Stimulated activated memory B cell treated with anti-CD40 and anti-IgM and Interleukin-4, amounts not matched to agents 10 μg/mL and 1 μg/mL and 100 μg/mL, for 72 hours (primary cell): ENCODE results near the gene MAVS.

ENCODE experiments used
- ATAC-seq: fragments of 150-1000 bp; cut with Tn5 transposase; 2 replicates; pipeline ENCODE4 v1.10.0; 2021
- H3K27ac Mint-ChIP-seq: one replicate; pipeline ENCODE4 v1.8.0; 2022; ENCODE audit warnings: mild to moderate bottlenecking, mixed read lengths
- H3K27me3 Mint-ChIP-seq: one replicate; pipeline ENCODE4 v1.8.0; 2022; ENCODE audit warnings: mixed read lengths
- H3K36me3 Mint-ChIP-seq: one replicate; pipeline ENCODE4 v1.8.0; 2022; ENCODE audit warnings: mixed read lengths
- H3K4me1 Mint-ChIP-seq: one replicate; pipeline ENCODE4 v1.8.0; 2022; ENCODE audit warnings: mixed read lengths
- H3K4me3 Mint-ChIP-seq: one replicate; pipeline ENCODE4 v1.8.0; 2022; ENCODE audit warnings: mild to moderate bottlenecking, moderate library complexity, mixed read lengths
- H3K9me3 Mint-ChIP-seq: one replicate; pipeline ENCODE4 v1.8.0; 2022; ENCODE audit warnings: mixed read lengths

The MAVS gene

GRCh38 chr20:3846740-3847428 lies at the start of gene MAVS:
TSS of gene MAVS (plus strand) at chr20:3846834. CDS start at chr20:3854625, 7,791 bp downstream.
- H3K4me3 Mint-ChIP-seq = peak within 1 kb of the TSS; percentile 84
- H3K36me3 Mint-ChIP-seq = no peaks in the 10 kb centered on the region
- H3K4me1 Mint-ChIP-seq = peaks cover 39% of the 10 kb centered on the region
- no peaks in the 10 kb centered on the region for H3K9me3 Mint-ChIP-seq
- no peaks in the 10 kb centered on the region for H3K27me3 Mint-ChIP-seq
- ATAC-seq = peak; percentile 98
- peak within 1 kb of the TSS; percentile 92 for H3K27ac Mint-ChIP-seq

- Mint-ChIP-seq H3K4me1 (peaks cover 61% of the 10 kb centered on the region), H3K27ac (peak overlapping the region; percentile 99), H3K27me3 (no peaks in the 10 kb centered on the region), H3K36me3 (peaks cover 9% of the 10 kb centered on the region), H3K4me3 (peak overlapping the region; percentile 95), H3K9me3 (no peaks in the 10 kb centered on the region)
- no peak for ATAC-seq
Measured at GRCh38 chr20:3797226-3797545, 49.4 kb upstream of the MAVS start.

- H3K9me3 Mint-ChIP-seq = no peaks in the 10 kb centered on the region
Measured at GRCh38 chr20:3797592-3798372, 48.9 kb upstream of the MAVS start.

GRCh38 chr20:3798373-3798768 lies 48.3 kb upstream of the MAVS start:
- Mint-ChIP-seq H3K4me1 (peaks cover 70% of the 10 kb centered on the region), H3K36me3 (peaks cover 18% of the 10 kb centered on the region)
- no peak for ATAC-seq

More at GRCh38 chr20:3797592-3798372, 48.9 kb upstream of the MAVS start:
- H3K27ac Mint-ChIP-seq = peak overlapping the region; percentile 99
- H3K4me1 Mint-ChIP-seq = peaks cover 67% of the 10 kb centered on the region
- peaks cover 15% of the 10 kb centered on the region for H3K36me3 Mint-ChIP-seq
- ATAC-seq = no peak
- no peaks in the 10 kb centered on the region for H3K27me3 Mint-ChIP-seq
- H3K4me3 Mint-ChIP-seq = peak overlapping the region; percentile 95

DNA sequence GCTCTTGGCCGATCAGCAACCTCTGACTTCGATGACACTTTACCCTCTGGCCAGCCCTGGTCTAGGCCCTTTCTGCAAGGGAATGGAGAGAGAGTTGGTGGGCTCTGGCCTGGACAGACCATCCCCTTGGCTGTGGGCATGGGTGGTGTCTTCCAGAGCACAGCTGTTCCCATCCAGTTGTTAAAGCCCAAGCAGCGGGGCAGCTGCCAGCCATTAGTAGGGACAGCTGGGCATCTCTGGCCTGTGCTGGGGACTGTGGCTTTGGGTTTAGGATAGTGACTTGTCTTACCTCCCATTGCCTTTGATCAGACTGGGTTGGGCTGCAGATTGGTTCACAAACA lies 47.8 kb upstream of the MAVS start:
- Mint-ChIP-seq H3K4me1 (peaks cover 70% of the 10 kb centered on the region), H3K27me3 (no peaks in the 10 kb centered on the region), H3K9me3 (no peaks in the 10 kb centered on the region), H3K4me3 (no peak overlapping the region), H3K36me3 (peaks cover 24% of the 10 kb centered on the region), H3K27ac (peak overlapping the region; percentile 99)
- ATAC-seq = no peak

More at GRCh38 chr20:3798373-3798768, 48.3 kb upstream of the MAVS start:
- H3K9me3 Mint-ChIP-seq = no peaks in the 10 kb centered on the region
- peak overlapping the region; percentile 99 for H3K27ac Mint-ChIP-seq
- H3K27me3 Mint-ChIP-seq = no peaks in the 10 kb centered on the region
- H3K4me3 Mint-ChIP-seq = peak overlapping the region; percentile 95

DNA sequence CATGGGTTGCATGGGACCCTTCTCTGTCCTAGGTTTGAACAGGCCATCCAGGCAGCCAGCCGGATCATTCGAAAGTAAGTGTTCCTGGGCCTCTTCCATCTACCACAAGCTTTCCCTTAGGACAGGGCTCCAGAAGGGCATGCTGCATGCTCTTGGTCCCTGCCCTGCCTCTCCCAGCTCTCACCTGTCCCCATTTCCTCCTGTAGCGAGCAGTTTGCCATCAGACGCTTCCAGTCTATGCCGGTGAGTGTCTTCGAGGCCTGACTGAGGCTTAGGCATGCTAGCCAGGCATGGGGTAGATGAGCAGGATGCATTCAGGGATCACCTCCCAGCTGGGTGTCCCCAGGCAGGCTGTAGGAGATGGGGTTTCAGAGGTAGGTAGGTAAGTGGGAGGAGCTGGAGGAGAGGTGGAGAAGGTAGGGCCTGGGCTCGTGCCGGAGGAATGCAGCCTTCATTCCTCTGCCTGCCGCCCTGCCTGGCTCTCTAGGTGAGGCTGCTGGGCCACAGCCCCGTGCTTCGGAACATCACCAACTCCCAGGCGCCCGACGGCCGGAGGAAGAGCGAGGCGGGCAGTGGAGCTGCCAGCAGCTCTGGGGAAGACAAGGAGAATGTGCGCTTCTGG lies 46.3 kb upstream of the MAVS start:
- Mint-ChIP-seq H3K4me3 (no peak overlapping the region), H3K27me3 (no peaks in the 10 kb centered on the region), H3K27ac (peak overlapping the region; percentile 99), H3K4me1 (peaks cover 72% of the 10 kb centered on the region), H3K9me3 (no peaks in the 10 kb centered on the region), H3K36me3 (peaks cover 35% of the 10 kb centered on the region)
- ATAC-seq = no peak

DNA sequence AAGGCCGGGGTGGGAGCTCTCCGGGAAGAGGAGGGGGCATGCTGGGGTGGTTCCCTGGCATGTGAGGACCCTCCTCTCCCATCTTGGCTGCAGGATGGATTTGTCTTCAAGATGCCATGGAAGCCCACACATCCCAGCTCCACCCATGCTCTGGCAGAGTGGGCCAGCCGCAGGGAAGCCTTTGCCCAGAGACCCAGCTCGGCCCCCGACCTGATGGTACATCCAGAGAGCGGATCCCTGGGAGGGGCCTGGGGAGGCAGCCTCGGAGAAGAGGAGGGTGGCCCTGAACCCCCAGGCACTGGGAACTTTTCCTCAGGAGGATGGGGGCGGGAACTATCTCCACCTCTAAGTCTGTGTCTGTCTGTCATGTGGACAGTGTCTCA lies 45.8 kb upstream of the MAVS start:
- no peaks in the 10 kb centered on the region for H3K27me3 Mint-ChIP-seq
- ATAC-seq = no peak
- peaks cover 67% of the 10 kb centered on the region for H3K4me1 Mint-ChIP-seq
- H3K27ac Mint-ChIP-seq = peak overlapping the region; percentile 99
- peaks cover 39% of the 10 kb centered on the region for H3K36me3 Mint-ChIP-seq
- no peak overlapping the region for H3K4me3 Mint-ChIP-seq
- H3K9me3 Mint-ChIP-seq = no peaks in the 10 kb centered on the region

DNA sequence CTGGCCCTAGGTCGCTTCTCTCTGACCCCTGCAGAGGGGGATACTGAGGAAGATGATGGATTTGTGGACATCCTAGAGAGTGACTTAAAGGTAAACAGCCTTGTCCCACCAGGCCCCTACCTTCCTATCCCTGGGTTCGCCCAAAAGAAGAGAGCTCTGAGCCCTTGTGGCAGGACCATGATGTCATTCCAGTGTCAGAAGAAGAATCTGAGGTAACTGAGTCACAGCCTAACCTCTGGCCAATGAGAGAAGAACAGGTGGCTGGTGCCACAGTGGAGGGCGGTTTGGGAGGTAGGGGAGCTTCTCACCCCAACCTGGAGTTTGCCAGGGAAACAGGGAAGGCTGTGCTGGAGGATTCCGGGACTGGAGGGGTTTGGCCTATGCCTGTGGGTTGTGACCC lies 45.3 kb upstream of the MAVS start:
- H3K9me3 Mint-ChIP-seq = no peaks in the 10 kb centered on the region
- H3K4me3 Mint-ChIP-seq = no peak overlapping the region
- H3K27me3 Mint-ChIP-seq = no peaks in the 10 kb centered on the region
- H3K36me3 Mint-ChIP-seq = peaks cover 43% of the 10 kb centered on the region
- H3K4me1 Mint-ChIP-seq = peaks cover 66% of the 10 kb centered on the region
- no peak for ATAC-seq
- H3K27ac Mint-ChIP-seq = peak overlapping the region; percentile 99

- Mint-ChIP-seq H3K9me3 (no peaks in the 10 kb centered on the region), H3K4me3 (no peak overlapping the region), H3K27ac (peak overlapping the region; percentile 47), H3K4me1 (peaks cover 62% of the 10 kb centered on the region), H3K36me3 (peaks cover 44% of the 10 kb centered on the region), H3K27me3 (no peaks in the 10 kb centered on the region)
- ATAC-seq = no peak
Measured at GRCh38 chr20:3801846-3802245, 44.8 kb upstream of the MAVS start.

GRCh38 chr20:3802524-3803239 lies 44.0 kb upstream of the MAVS start:
- no peak overlapping the region for H3K4me3 Mint-ChIP-seq
- no peak for ATAC-seq
- H3K27me3 Mint-ChIP-seq = no peaks in the 10 kb centered on the region
- peak overlapping the region; percentile 47 for H3K27ac Mint-ChIP-seq
- no peaks in the 10 kb centered on the region for H3K9me3 Mint-ChIP-seq
- peaks cover 44% of the 10 kb centered on the region for H3K36me3 Mint-ChIP-seq
- H3K4me1 Mint-ChIP-seq = peaks cover 54% of the 10 kb centered on the region

DNA sequence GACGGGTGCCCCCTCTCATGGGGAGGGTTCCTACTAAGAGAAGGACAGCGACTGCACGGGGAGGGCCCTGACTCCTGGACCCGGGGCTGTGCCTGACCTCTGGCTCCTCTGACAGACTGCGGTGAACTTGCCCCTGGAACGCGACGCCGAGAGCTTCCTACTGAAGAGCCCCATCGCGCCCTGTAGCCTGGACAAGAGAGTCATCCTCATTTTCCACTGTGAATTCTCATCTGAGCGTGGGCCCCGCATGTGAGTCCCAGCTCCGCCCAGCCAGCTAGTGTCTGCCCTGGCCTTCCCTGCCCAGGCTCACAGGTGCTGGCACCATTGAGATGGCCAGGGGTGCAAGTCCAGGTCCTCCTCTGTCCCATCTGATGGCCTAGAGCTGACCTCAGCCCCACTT lies 43.3 kb upstream of the MAVS start:
- ATAC-seq = no peak
- Mint-ChIP-seq H3K4me3 (no peak overlapping the region), H3K4me1 (peaks cover 48% of the 10 kb centered on the region), H3K9me3 (no peaks in the 10 kb centered on the region), H3K36me3 (peaks cover 44% of the 10 kb centered on the region), H3K27me3 (no peaks in the 10 kb centered on the region), H3K27ac (no peak overlapping the region)

DNA sequence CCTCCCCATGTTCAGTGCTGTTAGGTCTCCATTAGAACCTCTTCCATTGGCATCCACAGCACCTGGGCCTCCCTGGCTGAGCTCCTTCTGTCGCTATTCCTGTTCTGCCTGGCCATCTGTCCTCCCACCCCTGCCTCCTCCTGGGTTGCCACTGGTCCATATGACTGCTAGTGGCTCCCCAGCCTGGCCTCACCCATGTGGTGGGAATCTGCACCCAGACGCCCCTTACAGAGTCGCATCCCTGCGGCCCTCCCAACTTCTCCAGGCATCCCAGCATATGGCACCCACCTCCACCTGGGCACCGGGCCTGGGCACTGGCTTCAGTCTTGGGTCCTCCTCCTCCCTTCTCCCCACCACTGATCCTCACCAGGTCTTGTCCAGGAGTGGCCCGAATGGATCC lies 42.8 kb upstream of the MAVS start:
- H3K36me3 Mint-ChIP-seq = peaks cover 44% of the 10 kb centered on the region
- H3K27ac Mint-ChIP-seq = no peak overlapping the region
- H3K4me3 Mint-ChIP-seq = no peak overlapping the region
- no peaks in the 10 kb centered on the region for H3K9me3 Mint-ChIP-seq
- H3K4me1 Mint-ChIP-seq = peaks cover 42% of the 10 kb centered on the region
- no peak for ATAC-seq
- no peaks in the 10 kb centered on the region for H3K27me3 Mint-ChIP-seq

DNA sequence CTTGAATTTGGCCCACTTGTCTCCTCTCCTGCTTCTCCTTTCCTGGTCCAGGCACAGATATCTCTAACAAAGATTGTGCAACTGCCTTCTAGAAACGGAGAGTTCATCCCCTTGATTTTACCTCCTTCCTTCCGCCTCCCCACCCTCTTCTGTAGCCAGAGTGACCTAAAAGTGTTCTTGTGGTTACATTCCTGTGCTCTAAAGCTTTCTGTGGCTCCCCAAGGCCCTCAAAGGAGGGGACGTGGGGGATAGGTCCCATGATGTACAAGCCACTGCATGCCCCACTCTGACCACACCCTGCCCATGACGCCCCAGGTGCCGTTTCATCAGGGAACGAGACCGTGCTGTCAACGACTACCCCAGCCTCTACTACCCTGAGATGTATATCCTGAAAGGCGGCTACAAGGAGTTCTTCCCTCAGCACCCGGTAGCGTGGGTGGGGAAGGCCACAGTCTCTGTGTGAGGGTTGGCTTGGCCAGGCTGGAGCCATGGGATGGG lies 42.3 kb upstream of the MAVS start:
- H3K9me3 Mint-ChIP-seq = no peaks in the 10 kb centered on the region
- H3K36me3 Mint-ChIP-seq = peaks cover 44% of the 10 kb centered on the region
- H3K4me3 Mint-ChIP-seq = no peak overlapping the region
- H3K4me1 Mint-ChIP-seq = peaks cover 38% of the 10 kb centered on the region
- no peak overlapping the region for H3K27ac Mint-ChIP-seq
- H3K27me3 Mint-ChIP-seq = no peaks in the 10 kb centered on the region
- ATAC-seq = no peak

- no peak overlapping the region for H3K4me3 Mint-ChIP-seq
- H3K9me3 Mint-ChIP-seq = no peaks in the 10 kb centered on the region
- H3K36me3 Mint-ChIP-seq = peaks cover 44% of the 10 kb centered on the region
- no peaks in the 10 kb centered on the region for H3K27me3 Mint-ChIP-seq
- peaks cover 33% of the 10 kb centered on the region for H3K4me1 Mint-ChIP-seq
- no peak for ATAC-seq
- H3K27ac Mint-ChIP-seq = no peak overlapping the region
Measured at GRCh38 chr20:3804781-3805180, 41.9 kb upstream of the MAVS start.

- no peak for ATAC-seq
- Mint-ChIP-seq H3K27ac (no peak overlapping the region), H3K36me3 (peaks cover 24% of the 10 kb centered on the region), H3K27me3 (no peaks in the 10 kb centered on the region), H3K4me1 (peaks cover 18% of the 10 kb centered on the region), H3K9me3 (no peaks in the 10 kb centered on the region), H3K4me3 (no peak overlapping the region)
Measured at GRCh38 chr20:3808544-3808943, 38.1 kb upstream of the MAVS start.
